NCI-H1092 treated with DMSO at 0.1 percent for 48 hours (cell line): Measurements from ENCODE around the gene GPRASP3.
"Not testable (repeated sequence)": the region's sequence is repeated elsewhere in the genome, so short reads cannot be mapped to it uniquely, and the experiment has no call there.

Experiments used
- DNase-seq: peaks from one replicate; lab custom pipeline; 2025; lab: John Stamatoyannopoulos, UW

Gene GPRASP3, protein sequence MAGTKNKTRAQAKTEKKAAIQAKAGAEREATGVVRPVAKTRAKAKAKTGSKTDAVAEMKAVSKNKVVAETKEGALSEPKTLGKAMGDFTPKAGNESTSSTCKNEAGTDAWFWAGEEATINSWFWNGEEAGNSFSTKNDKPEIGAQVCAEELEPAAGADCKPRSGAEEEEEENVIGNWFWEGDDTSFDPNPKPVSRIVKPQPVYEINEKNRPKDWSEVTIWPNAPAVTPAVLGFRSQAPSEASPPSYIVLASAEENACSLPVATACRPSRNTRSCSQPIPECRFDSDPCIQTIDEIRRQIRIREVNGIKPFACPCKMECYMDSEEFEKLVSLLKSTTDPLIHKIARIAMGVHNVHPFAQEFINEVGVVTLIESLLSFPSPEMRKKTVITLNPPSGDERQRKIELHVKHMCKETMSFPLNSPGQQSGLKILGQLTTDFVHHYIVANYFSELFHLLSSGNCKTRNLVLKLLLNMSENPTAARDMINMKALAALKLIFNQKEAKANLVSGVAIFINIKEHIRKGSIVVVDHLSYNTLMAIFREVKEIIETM

DNA sequence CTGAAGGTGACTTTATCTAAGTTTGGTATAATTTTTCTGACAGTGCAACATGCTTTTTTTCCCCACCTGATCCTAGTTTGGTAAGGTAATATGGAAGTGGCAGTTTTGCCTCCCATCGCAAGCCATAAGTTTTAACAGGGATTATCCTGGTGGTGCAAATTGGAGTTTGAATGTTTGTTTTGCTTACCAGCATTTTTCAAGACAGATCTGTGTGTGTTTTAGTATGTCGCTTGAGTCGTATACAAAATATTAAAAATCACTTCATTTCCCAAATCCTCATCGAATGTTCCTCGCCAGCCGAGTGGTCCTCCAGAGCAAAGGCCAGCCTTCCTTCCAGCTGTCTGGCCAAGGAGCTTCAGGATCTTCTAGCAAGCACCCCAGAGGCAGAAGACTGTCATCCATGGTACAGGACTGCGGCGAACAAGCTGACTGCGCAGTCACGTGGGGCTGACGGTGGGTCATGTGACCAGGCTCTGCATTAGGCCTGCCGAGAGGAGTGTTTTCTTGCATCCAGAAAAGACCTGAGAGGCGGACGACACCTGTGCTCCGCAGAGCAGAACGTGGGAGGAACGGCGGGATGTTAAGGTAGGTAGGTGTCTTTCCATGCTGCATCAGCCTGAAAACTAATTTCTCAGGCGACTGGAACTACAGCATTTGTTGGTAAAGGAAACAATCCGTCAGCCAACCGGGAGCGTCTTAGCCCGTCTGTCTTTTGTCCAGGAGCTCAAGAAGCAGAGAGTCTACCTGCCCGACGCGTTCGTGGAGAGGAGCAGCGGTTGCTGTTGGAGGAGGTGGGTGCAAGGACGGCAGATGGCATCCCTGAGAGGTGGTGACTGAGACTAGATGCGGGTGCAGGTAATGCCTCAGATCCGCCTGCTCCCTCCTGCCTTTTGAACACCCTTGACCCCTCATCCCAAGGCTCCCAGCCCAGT lies at the start of gene GPRASP3:
GPRASP3 (plus strand) TSS at position 507 of the 932 bp plus-strand sequence. CDS start 28,253 bp downstream, outside the sequence.
- DNase-seq = peak; percentile 71

DNA sequence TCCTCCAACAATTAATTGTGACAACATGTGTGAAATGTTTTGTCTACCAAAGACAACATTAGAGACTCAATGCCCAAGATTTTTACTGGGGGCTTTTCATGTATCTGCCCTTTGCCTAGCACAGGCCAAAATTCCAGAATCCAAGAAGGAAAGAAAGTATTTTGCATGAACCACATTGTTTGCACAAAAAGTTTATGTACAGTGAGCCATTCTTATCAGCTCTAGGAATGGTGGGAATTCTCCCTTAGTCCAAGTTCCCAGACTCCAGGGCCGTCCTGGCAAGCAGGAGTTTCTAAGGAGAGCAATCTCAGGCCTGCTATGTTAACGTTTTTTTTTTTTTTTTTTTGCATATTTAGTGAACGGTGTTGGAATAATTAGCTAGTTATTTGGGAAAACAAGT lies 47.7 kb upstream of the GPRASP3 start:
- no peak for DNase-seq

DNA sequence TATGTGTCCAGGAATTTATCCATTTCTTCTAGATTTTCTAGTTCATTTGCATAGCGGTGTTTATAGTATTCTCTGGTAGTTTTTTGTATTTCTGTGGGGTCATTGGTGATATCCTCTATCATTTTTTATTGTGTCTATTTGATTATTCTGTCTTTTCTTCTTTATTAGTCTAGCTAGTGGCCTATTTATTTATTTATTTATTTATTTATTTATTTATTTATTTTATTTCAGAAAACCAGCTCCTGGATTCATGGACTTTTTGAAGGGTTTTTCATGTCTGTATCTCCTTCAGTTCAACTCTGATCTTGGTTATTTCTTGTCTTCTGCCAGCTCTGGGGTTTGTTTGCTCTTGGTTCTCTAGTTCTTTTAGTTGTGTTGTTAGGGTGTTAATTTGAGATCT lies 43.1 kb upstream of the GPRASP3 start:
- DNase-seq = not testable (repeated sequence)

DNA sequence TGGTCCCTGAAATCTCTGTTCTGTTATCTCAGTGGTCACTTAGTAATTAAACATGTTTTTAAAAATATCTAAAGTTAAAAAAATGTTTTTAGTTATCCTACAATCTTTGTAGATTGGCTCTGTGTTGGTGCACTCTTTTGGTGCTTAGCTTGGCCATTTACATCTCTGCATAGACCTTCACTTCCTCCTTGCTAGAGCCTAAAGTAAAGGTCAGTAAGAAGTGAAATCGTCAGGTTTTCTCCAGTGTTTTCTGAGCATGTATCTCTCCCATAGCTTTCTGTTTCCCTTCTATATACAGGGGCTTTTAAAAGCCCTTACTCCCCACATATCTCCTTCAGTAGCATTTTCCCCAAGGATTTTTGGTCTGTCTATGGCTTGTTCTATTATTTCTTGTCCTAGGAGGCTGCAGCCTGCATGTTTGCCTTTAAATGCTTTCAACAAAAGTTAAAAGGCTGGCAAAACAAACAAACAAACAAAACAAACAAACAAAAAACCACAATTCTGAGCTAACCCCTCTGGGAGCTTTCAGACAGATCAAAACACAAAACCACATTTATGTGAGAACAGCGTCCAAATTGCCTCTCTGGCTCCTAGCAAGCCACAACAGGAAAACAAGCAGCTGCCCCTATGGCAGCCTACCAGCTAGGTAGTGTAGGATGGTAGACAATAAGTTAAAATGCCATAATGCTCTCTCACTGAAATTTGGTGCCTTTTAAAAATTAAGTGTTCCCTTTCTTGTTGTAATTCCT lies 35.6 kb upstream of the GPRASP3 start:
- no peak for DNase-seq

DNA sequence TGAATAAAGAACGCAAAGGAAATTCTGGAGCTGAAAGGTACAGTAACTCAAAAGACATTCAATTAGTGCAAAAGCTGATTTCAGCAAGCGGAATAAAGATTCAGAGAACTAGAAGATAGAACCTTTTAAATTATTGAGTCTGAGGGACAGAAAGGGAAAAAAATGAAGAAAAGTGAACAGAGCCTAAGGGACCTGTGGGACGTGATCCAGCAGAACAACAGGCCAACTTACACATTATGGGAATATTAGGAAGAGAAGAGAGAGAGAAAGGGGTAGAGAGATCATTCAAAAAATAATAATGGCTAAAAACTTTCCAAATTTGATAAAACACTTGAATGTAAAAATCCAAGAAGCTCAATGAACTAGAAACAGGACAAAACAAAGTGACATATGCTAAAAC lies 25.8 kb upstream of the GPRASP3 start:
- no peak for DNase-seq

DNA sequence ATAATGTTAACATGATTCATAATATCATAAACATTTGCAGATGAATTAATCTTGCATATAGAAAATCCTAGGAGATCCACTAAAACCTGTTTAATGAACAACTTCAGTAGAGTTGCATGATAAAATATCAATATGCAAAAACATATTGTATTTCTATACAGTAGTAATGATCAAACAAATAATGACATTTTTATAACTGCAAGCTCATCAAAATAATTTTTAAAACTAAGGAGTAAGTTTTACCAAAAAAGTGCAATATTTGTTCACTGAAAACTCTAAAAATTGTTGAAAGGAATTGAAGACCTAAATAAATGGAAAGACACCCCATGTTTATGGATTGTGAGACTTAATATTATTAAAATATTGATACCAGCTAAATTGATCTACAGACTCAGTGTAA lies 24.2 kb upstream of the GPRASP3 start:
- no peak for DNase-seq

DNA sequence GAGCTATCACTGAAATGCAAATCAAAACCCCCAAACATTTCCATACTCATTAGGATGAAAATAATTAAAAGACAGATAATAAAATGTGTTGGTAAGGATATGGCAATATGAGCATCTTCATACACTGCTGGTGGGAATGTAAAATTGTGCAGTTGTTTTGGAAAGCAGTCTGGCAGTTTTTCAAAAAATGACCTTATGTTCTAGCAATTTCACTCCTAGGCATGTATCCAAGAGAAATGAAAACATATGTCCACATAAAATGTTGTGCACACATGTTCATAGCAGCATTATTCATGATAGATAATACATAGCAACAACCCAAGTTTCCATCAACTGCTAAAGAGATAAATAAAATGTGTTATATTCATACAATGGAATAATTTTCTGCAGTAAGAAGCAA lies 23.0 kb upstream of the GPRASP3 start:
- no peak for DNase-seq

DNA sequence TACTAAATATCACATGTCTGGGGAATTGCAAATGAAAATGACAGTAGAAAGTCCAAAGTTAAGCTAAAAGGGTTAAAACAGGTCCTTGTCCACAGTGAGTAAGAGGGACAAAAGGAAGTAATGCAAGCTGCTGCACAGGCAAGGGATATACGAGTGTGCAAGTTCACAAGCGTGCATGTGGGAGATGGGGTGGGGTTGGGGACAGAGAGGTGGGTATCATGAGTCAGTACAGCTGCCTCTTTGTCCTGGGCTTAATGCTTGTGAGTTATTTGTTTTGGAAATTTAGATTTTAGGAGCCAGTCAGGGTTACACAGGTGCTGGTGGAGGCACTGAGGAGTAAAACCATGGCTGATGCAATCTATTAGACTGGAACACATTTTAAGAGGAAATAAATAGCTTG lies 11.6 kb upstream of the GPRASP3 start:
- DNase-seq = no peak

DNA sequence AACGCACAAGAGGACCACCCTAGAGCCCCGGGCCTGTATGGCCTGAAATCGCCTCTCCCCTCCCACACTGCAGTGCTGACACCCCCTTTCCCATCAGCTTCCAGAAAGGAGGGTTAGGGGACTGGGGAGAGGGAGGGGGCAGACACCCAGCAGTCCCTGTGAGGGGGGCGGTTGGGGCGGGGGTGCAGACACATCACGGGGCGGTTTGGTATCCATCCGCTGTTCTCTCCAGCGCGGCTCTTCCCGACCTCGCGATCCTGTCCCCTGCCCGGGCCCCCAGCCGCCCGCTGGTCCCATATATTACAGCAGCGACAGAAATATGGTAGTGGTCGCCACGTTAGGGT lies 8.7 kb upstream of the GPRASP3 start:
- DNase-seq = no peak

DNA sequence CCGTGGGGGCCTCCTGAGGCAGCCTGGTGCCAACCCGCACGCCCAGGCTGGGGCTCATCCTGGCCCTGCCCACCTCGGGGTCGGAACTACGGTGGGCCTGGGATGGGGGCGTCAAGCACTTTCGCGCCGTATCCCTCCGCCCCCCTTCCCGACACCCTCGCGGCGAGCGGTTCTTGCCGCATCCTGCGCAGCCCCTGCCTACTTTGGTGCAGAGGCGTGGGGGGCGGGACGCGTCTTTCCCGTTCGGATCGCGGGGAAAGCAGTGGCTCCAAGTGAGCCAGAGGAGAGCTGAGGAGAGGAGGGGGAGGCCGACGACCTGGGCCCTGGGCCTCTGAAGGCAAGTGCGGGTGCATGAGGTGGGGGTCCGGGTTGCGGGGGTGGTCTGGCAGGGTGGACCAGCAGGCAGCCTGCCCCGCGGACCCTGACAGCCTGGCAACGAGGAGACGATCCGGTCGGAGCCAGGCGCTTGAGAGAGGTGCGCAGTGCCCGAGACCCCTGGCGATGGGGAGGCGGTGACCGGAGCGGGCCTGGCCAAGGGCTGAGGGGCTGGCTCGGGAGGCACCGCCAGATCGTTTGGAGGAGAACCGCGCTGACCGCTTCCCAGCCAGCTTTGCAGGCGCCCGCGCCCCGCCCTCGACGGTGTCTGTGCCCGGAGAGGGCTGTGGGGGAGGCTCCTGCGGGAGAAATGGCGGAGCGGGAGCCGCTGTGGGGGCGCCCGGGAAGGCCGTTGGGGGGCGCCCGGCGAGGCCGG lies 8.2 kb upstream of the GPRASP3 start, which contains the start of gene GPRASP2:
GPRASP2 (plus strand) TSS at position 233 of the 751 bp plus-strand sequence. CDS start 2,422 bp downstream, outside the sequence.
- DNase-seq = peak; percentile 52

DNA sequence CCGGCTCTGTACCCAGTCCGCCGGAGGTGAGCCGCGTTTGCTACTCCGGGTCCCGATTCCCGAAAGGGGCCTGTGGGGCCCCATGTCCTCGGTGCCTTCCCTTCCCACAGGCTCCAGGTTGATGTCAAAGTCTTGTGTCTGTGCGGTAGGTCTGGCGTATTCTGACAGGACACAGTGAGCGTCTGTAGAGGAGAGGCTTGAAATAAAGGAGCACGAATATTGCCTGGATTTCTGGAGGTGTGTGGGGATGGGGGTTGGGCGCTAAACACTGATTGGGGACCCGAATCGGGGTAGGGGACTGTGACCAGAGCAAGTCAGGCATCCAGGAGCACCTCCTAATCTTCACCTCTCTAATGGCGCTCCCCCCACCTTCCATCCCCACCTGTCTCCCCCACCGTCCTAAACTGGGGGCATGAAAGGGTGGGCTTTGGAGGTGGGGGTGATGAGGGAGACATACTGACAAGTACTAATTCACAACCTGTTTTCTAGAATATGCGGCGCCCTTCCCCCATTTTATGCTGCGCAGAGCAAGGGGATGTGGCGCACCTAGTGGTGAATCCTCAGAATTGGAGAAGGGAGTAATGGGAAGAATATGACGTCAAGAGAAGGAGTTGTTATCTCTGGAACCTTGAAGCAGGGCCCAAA lies 7.4 kb upstream of the GPRASP3 start:
- peak; percentile 74 for DNase-seq

DNA sequence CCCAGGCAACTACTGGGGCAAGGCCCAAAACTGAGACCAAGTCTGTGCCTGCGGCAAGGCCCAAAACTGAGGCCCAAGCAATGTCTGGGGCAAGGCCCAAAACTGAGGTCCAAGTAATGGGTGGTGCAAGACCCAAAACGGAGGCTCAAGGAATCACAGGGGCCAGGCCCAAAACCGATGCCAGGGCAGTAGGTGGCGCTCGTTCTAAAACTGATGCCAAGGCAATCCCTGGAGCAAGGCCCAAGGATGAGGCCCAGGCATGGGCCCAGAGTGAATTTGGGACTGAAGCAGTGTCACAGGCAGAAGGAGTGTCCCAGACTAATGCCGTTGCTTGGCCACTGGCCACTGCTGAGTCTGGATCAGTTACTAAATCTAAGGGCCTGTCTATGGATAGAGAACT lies 5.5 kb upstream of the GPRASP3 start:
- DNase-seq = no peak

DNA sequence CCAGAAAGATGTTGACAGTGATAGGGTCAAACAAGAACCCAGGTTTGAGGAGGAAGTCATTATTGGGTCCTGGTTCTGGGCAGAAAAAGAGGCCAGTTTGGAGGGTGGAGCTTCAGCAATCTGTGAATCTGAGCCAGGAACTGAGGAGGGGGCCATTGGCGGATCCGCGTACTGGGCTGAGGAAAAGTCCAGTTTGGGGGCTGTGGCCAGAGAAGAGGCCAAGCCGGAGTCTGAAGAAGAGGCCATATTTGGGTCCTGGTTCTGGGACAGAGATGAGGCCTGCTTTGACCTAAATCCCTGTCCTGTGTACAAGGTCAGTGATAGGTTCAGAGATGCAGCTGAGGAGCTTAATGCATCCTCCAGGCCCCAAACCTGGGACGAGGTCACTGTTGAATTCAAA lies 4.6 kb upstream of the GPRASP3 start:
- no peak for DNase-seq

DNA sequence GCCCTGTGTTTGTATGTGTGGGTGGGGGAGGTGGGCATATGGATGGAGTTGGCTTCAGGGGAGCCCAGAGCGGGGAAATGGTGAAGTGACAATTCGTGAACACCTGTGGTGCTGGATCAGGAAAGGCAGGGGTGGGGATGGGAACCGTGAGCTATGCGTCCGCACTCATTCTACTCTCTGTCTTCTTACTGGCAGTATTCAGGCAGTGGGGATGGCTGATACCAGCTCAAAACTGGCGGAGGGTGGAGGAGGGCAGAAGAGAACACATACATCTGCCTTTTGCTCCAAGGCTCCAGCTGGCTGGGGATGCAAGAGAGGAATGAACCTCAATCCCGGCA lies 595 bp downstream of the GPRASP3 start:
- not testable (repeated sequence) for DNase-seq

DNA sequence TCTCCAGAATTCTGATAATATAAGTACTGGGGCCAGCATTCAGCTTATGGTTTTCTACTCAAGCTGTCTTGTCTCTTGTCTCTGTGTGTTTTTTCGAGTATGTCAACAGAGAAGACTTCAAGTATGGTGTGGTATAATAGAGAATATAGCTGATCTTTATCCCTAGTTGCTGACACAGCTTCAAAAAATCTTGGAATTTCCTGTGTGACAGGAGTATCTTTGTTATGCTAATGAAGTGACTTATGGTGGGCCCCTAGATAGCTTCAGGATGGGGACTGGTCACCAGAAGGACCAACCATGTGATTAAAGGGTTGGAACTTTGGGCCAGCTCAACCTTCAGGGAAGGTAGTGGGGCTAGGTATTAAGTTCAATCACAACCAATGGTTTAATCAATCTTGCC lies 2.9 kb downstream of the GPRASP3 start:
- no peak for DNase-seq

DNA sequence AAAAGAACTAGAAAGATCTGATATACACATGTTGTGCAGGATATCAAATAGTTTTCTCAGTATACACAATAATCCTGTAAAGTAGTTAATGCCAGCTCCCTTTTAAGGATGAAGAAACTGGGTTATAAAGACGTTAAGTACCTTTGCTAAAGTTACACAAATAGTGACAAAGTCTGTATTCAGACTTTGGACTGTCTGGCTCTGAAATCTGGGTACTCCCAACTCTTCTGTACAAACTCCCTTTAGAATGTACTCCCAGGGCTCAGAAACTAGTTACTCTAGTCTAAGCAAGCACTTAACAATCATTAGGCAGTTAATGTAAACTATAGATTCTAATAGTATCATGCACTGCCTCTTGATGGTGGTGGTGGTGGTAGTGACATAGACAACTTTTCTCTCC lies 7.2 kb downstream of the GPRASP3 start:
- no peak for DNase-seq

DNA sequence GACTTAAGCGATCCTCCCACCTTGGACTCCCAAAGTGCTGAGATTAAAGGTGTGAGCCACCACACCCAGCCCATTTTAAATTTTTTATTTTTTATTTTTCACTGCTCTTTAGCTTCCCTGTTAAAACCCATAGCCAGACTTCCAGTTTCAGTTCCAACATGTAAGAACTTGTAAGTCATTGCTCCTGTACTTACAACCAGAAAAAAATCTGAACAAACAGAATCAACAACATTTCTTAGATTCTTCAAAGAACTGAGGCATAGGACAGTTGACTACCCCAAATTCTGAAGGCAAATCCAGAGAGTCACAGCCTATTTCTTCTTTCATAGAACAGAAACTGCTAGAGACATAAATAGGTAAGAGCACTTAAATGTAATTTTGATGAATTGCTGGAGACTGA lies 8.1 kb downstream of the GPRASP3 start:
- no peak for DNase-seq

DNA sequence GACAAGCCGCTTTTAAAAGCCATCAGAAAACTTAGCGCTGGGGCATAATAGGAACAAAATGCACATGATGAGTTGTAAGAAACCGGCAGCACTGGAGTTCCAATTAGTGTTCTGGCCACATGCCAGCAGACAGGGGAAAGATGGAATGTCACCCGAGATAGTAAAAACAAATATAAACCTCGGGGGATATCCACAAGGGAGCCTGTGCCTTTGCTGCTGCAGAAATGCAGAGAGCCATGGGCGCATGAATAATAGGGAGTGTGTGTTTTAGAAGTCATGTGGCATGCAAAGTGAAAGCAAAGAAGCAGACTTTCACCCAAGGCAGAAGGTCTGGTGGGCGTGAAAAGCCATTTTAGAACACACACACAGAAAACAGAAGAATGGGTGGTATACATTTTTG lies 19.1 kb downstream of the GPRASP3 start:
- DNase-seq = no peak

DNA sequence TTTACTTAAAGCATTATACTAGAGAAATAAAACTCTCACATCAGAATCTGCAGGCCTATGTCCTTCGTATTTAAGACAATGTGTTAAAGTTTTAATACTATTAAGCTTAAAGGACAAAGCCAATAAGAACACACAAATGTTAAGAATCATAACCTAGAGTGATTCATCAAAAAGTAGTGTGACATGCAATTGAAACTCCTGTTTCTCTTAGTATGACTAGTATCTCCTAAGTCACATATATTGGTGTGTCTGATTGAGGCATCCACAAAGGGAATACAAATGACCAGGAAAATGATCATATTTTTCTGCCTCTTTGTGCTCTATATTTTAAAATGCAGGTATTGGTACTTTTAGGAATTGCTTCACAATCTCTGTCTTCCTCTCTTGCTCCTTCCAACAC lies 23.8 kb downstream of the GPRASP3 start:
- no peak for DNase-seq

DNA sequence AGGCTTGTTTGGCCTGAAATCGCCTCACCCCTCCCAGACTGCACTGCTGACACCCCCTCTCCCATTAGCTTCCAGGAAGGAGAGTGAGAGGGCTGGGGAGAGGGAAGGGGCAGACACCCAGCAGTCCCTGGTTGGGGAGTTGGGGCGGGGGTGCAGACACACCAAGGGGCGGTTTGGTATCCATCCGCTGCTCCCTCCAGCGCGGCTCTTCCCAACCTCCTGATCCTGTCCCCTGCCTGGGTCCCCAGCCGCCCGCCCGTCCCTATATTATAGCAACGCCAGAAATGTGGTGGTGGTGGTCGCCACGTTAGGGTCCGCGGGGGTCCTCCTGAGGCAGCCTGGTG lies 24.9 kb downstream of the GPRASP3 start:
- no peak for DNase-seq
